ENCODE measurements around the gene DDX55.

DNA sequence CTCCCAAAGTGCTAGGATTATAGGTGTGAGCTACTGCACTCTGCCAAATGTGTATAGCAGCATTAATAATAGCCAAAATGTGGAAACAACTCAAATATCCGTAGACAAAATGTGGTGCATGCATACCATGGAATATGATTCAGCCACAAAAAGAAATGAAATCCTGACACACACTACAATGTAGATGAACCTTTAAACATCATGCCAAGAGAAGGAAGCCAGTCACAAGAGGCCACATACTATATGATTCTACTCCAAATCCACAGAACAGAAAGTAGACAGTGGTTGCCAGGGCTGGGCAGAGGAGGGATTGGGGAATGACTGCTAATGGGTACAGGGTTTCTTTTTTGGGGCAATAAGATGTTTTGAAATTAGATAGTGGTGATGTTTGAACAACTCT, 25.3 kb upstream of the DDX55 start:
- TF ChIP-seq EZH2phosphoT487 (IDR thresholded peaks at IDR 0.05; ENCODE audit: insufficient read depth, low read depth) (no peak), EZH2 (IDR thresholded peaks at IDR 0.05; ENCODE audit: insufficient read depth, poor library complexity, severe bottlenecking) (no peak)

Measured in GM23248 (cell line).